Panc1 (cell line): ENCODE measurements around the gene CUL4A.

Experiments
- POLR2AphosphoS5 ChIP-seq: IDR thresholded peaks from 2 replicates; pipeline ENCODE4 v1.6.1; 2012; ENCODE audit warnings: mild to moderate bottlenecking, low read depth, low read length, moderate library complexity
- SIN3A ChIP-seq: IDR thresholded peaks from 2 replicates; pipeline ENCODE4 v1.6.1; 2012; ENCODE audit warnings: low read depth, mild to moderate bottlenecking, low read length, moderate library complexity, borderline replicate concordance; ENCODE audit not compliant: insufficient read depth
- TCF7L2 ChIP-seq: IDR thresholded peaks from 2 replicates; pipeline ENCODE4 v1.6.1; 2011; ENCODE audit warnings: mild to moderate bottlenecking, low read depth, low read length, inconsistent platforms
- TF ChIP-seq, protein P1 (sequence below), 2 experiments: IDR thresholded peaks; 2 replicates each; pipeline ENCODE4 v1.6.1; 2011 to 2012; ENCODE audit warnings: low read depth in 2 of 2, control low read depth in 1 of 2, low read length in 1 of 2, mild to moderate bottlenecking in 1 of 2, moderate library complexity in 1 of 2; ENCODE audit not compliant: insufficient read depth in 1 of 2
- TF ChIP-seq, protein P2 (sequence below): fragments of 450-650 bp; IDR thresholded peaks from 2 replicates; pipeline ENCODE4 v1.5.1; 2017; ENCODE audit warnings: mild to moderate bottlenecking

DNA sequence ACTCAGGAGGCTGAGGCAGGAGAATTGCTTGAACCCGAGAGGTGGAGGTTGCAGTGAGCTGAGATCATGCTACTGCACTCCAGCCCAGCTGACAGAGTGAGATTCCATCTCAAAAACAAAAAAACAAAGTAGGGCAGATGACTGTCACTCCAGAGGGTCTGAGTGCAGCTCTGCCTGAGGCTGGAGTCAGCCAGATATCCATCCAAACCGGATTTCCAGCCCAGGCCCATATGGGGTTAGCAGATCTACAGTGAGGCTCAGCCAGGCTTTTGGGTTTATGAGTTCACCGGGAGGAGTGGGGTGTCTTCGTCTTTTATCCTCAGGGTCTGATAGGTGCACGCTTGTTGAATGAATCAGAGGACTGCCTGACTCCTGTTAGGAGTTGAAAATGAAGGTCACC is 106.6 kb downstream of the CUL4A start:
- TF ChIP-seq, protein P1, sequence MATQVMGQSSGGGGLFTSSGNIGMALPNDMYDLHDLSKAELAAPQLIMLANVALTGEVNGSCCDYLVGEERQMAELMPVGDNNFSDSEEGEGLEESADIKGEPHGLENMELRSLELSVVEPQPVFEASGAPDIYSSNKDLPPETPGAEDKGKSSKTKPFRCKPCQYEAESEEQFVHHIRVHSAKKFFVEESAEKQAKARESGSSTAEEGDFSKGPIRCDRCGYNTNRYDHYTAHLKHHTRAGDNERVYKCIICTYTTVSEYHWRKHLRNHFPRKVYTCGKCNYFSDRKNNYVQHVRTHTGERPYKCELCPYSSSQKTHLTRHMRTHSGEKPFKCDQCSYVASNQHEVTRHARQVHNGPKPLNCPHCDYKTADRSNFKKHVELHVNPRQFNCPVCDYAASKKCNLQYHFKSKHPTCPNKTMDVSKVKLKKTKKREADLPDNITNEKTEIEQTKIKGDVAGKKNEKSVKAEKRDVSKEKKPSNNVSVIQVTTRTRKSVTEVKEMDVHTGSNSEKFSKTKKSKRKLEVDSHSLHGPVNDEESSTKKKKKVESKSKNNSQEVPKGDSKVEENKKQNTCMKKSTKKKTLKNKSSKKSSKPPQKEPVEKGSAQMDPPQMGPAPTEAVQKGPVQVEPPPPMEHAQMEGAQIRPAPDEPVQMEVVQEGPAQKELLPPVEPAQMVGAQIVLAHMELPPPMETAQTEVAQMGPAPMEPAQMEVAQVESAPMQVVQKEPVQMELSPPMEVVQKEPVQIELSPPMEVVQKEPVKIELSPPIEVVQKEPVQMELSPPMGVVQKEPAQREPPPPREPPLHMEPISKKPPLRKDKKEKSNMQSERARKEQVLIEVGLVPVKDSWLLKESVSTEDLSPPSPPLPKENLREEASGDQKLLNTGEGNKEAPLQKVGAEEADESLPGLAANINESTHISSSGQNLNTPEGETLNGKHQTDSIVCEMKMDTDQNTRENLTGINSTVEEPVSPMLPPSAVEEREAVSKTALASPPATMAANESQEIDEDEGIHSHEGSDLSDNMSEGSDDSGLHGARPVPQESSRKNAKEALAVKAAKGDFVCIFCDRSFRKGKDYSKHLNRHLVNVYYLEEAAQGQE (IDR thresholded peaks at IDR 0.05; ENCODE audit: insufficient read depth in 1 of 2, low read depth in 2 of 2, low read length in 1 of 2): no peak
- TF ChIP-seq, protein P2, sequence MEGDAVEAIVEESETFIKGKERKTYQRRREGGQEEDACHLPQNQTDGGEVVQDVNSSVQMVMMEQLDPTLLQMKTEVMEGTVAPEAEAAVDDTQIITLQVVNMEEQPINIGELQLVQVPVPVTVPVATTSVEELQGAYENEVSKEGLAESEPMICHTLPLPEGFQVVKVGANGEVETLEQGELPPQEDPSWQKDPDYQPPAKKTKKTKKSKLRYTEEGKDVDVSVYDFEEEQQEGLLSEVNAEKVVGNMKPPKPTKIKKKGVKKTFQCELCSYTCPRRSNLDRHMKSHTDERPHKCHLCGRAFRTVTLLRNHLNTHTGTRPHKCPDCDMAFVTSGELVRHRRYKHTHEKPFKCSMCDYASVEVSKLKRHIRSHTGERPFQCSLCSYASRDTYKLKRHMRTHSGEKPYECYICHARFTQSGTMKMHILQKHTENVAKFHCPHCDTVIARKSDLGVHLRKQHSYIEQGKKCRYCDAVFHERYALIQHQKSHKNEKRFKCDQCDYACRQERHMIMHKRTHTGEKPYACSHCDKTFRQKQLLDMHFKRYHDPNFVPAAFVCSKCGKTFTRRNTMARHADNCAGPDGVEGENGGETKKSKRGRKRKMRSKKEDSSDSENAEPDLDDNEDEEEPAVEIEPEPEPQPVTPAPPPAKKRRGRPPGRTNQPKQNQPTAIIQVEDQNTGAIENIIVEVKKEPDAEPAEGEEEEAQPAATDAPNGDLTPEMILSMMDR: no peak
- no peak for TF ChIP-seq SIN3A
- TF ChIP-seq TCF7L2: no peak
- no peak for TF ChIP-seq POLR2AphosphoS5
